HG03439 (cell line): ENCODE measurements around the gene WIPF2.
A peak's percentile ranks its signal among the peaks of the same experiment; 100 is the strongest.

Source experiments
- ATAC-seq: cut with Tn5 transposase; IDR thresholded peaks from one replicate; pipeline ENCODE4 v1.9.1; 2021; ENCODE audit warnings: mild to moderate bottlenecking, moderate library complexity; ENCODE audit not compliant: unreplicated experiment

Gene WIPF2

DNA sequence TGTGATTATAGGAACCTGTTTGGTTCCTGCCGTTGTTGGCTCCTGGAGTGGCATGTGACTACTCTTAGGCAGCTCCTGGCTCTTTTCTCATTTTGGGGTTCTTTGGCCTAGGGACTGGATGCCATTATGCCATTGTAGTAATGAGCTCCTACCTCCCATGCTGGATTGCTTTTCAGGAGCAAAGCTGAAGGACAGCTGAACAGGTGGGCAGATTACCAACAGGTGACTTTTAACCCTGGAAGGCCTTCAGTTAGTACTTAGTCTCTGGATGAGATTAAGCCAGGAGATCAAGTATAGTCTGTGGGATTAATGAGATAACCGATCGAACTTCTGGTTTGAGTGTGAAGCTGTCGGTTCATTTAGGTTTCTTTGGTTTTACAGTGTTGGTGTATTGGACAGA is 25.2 kb downstream of the WIPF2 start:
- ATAC-seq = no peak

DNA sequence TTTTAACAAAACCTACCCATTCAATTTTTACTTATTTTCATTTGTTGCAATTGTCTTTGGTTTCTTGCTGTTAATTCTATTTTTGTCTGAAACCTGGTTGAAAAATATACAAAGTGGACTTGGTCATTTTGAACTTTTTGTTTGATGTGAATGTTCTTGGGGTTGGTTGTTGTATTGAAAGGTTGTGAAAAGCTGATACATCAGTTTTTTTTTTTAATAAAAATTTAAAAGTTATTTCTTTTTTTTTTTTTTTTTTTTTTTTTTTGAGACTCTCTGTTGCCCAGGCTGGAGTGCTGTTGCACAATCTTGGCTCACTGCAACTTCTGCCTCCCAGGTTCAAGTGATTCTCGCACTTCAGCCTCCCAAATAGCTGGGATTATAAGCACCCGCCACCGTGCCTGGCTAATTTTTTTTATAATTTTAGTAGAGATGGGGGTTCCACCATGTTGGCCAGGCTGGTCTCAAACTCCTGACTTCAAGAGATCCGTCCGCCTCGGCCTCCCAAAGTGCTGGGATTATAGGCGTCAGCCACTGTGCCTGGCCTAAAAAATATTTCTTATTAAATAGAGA is 28.9 kb downstream of the WIPF2 start:
- ATAC-seq = no peak

DNA sequence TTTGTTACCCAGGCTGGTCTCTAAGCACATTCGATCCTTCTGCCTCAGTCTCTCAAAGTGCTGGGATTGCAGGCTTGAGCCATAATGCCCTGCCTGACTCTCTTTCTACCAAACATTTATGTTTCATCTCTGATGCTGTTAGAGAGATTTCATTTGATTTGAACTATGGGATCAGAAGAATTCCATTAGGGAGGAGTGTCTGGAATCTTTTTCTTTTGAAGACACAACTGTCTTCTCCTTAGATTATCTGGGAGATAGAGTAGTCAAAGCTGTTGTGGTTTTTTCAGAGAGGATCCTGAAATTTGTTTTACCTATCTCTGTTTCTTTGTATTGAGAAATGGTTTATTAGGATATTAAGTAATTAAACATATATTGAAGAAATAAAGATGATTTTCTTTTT is 29.4 kb downstream of the WIPF2 start:
- ATAC-seq = no peak

DNA sequence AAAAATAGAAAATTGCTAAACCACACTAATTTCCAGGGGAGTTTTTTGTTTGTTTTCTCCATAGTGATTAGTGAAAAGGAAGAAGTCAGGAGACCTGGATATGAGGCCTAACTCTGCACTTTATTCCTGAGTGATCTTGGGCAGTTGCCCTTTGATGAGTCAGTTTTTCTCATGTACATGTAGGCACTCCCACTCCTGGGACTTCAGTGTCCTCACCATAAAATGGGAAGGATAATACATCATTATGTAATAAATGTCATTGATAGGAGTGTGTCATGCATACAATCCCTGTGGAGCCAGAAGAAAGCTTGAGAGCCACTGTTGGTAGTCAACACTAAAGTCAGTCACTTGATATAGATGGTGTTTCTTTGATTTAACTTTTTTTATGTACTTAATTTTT is 32.5 kb downstream of the WIPF2 start:
- no peak for ATAC-seq

DNA sequence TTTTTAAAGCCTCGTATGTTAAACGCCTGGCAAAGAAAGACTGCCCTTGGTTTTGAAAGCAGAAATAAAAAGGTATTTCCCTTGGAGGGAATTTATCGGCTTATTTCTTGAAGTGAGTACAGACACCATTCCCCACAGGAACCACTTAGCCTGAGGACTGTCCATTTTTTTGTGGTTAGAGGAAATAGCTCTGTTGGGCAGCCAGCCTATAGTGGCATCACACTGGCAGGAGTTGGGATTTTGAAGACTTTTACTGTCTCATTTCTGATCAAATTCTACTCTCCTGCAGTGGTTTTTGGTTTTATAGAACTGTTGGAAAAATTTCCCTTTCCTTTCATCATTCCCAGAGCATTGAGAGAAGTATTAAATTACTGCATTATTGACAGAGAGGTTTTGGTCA is 34.5 kb downstream of the WIPF2 start:
- ATAC-seq = no peak

DNA sequence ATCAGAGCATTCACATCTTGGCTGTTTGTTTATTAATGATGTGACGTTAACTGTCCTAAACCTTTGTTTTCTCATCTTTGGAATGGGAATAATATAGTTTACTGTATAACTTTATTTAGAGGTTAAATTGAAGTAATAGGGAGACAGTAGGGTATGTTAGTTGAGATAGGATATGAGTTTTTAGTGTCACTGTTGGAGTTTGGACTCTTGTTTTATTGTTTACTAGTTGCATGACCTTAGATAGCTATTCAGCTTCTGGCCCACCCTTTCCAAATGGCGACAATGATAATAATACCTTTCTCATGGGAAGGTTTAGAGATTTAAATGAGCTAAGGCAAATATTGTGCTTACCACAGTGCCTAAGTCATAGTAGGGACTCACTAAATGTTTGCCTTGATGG is 40.4 kb downstream of the WIPF2 start:
- no peak for ATAC-seq

DNA sequence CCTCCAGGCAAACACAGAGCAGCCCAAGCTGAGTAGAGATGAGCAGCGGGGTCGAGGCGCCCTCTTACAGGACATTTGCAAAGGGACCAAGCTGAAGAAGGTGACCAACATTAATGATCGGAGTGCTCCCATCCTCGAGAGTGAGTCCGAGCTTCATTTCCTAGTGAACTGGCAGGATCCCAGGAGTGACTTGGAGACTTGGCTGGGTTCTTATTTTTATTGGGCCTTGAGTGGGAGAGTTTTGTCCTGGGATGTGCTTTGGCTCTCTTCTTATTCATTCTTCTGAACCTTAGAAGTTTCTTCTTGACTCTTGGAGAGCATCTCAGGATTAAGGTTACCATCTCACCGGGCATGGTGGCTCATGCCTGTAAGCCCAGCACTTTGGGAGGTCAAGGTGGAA is 41.4 kb downstream of the WIPF2 start:
- ATAC-seq = no peak

DNA sequence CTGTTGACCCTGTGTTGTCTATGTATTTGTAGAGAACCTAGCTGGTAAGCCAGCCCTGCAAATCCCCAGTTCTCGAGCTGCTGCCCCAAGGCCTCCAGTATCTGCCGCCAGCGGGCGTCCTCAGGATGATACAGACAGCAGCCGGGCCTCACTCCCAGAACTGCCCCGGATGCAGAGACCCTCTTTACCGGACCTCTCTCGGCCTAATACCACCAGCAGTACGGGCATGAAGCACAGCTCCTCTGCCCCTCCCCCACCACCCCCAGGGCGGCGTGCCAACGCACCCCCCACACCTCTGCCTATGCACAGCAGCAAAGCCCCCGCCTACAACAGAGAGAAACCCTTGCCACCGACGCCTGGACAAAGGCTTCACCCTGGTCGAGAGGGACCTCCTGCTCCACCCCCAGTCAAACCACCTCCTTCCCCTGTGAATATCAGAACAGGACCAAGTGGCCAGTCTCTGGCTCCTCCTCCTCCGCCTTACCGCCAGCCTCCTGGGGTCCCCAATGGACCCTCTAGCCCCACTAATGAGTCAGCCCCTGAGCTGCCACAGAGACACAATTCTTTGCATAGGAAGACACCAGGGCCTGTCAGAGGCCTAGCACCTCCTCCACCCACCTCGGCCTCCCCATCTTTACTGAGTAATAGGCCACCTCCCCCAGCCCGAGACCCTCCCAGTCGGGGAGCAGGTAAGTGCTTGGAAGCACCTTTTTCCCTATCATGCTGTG is 45.5 kb downstream of the WIPF2 start:
- ATAC-seq = no peak

DNA sequence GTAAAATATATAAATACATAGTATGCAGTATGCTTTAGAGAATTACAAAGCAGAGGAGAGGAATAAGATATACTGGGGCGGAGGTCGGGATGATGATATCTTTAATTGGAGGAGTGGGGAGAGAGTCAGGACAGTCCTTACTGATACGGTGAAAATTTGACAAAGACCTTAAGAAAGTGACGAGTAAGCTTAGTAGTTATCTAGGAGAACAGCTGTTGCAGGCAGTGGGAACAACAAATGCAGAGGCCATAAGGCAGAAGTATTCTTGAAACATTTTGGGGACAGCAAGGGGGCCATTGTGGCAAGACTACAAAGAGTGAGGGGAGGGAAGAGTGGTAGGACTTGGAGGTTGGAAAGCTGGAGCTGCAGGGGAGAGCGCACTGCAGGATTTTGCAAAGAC is 46.2 kb downstream of the WIPF2 start:
- ATAC-seq = no peak

DNA sequence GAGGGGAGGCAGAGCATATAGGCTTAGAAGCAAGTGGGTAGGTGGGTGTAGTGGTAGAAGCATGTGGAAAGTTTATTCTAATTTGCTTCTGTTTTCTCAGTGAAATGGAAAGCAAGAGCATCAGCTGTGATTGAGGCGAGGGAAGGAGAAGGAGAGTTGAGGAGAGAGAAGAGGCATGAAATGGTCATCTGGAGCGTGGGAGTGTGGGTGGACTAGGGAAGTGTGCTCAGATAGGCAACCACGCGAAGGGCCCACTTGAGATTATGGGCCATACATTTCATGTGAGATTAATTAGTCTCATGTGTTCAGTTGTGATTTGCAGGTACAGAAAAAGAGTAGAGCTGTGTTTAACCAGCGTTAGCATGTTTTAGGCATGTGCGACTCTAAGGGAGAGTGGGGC is 47.8 kb downstream of the WIPF2 start:
- ATAC-seq = no peak

DNA sequence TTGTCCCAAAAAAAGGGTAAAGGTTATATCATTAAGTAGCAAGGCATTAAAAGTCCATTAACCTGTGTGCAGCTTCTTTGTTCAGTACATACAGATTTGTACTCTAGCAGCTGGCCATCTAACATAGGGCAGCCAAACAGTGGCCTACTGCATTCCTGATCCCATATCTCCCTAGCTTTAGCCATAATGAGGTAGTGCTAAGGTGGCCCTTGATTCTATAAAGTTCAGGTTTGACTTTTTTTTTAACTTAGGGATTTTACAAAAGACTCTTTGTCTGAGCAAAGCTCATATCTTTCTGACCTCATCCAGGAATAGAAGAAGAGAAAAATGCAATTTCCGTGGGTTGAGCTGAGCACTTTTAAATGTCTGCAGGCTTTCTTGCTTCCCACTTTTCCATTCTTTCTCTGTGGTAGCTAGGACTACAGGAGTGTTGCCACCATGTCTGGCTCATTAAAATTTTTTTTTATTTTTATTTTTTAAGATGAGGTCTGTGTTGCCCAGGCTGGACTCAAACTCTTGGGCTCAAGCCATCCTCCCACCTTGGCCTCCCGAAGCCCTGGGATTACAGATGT is 49.1 kb downstream of the WIPF2 start:
- no peak for ATAC-seq

DNA sequence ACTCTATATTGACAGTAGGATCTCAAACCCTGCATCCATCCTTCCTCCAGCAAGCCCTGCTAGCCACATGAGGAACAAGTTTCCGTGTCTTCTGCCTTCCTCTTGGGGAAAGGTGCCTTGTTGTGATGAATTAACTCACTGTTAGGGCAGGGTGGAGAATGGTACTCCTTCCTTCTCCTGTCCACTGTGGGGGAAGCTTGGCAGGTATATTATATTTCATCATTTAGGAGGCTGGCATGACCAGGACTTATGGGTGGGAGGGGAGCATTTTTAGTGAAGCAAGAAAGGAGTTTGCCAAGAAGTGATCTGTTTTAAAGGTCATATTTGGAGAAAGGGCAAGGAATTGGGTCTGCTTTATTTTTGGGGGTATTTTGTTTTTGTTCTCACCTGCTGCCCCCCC is 59.3 kb downstream of the WIPF2 start:
- ATAC-seq = no peak

DNA sequence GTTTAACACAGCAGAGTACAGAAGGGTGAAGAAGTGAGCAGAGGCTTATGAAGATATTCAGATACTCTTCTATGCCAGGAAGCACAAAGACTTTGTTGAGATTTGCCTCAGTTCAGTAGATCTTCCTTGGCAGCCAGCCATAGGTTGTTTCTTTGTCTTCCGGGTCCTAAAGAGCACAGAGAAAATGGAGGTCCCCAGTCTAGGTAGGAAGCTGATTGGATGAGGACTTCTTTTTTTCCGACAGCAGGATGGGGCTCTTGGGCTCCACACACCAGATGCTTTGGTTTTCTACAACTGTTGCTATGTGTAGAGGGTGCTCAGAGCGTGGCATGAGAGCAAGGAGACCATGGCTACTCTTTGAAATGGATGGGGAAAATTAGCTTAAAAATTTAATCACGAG is 60.3 kb downstream of the WIPF2 start:
- no peak for ATAC-seq

DNA sequence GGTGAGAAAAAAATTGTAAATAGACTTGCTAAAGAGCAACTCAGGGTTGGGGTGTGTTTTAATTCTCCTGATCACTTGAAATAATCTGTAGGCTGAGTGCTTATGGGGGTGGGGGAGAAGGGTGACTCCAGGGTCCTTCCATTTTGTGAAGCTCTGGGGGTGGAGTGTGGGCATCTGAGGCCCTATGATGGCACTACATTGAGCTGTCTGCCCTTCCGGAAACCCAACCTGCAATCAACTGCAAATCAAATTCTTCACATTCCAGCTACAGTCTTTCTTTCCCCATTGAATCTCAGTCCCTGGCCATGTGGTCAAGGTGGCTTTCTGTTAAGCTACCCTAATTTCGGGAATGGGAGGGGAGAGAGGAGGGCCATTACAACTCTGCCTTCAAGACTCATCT is 62.6 kb downstream of the WIPF2 start:
- no peak for ATAC-seq

DNA sequence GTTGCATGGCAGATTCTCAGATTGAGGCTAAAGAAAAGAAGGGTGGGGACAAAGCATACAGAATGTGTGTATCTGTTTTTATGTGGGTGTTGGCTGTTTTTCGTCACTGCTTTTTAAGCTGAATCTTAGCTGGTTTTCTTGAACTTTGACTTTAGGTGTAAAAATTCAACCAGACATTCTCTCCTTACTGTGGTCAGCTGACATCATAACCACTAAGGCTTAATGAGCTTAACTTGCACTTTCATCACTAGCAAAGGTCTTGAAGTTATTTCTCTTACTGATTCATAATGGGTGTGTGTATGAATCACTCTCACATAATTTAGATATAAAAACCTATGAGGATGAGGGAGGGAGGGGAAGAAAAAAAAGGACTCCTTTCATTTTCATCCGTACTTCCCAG is 64.6 kb downstream of the WIPF2 start:
- no peak for ATAC-seq

DNA sequence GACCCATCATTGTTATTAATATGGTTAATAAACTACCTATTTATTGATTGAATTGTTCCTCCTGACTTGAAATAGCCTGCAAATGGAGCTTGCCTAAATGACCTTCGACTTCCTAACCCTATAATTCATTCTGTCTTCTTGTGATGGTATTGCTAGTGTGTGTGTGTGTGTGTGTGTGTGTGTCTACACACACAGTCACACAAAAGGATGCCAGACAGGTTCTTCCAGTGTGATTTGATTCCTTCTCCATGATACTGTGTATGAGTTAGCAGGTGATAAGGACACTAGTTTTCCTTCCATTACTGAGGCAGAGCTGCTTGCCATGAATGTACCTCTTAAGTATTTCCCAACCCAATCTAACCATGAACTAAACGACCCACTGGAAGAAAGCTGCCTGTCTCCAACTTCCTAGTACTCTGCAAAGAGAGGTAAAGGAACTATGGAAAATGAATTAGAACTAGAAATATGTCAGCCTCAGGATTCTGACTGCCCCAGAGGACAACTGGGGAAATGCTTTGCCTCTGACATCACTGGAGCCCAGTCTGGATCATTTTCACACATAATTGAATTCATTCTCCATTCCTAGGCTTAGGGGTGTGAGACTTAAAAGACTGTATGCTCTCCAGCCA is 65.1 kb downstream of the WIPF2 start:
- no peak for ATAC-seq

DNA sequence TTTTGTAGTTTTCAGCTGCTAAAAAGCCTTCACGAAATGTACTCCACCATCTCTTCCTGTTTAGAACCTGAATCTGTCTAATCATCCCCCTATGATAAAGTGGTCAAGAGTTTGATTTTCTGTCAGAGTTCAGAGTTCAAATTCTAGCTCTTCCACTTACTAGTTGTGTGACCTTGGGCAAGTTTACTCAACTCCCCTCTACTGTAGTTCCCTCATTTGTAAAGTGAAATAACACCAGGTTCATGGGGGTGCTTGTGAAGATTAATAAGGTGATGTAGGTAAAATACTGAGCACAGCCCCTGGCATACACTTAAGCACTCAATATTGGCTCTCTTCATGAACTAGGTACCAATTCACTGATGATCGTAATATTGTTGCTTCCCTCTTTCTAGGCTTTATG is 67.4 kb downstream of the WIPF2 start:
- ATAC-seq = no peak

DNA sequence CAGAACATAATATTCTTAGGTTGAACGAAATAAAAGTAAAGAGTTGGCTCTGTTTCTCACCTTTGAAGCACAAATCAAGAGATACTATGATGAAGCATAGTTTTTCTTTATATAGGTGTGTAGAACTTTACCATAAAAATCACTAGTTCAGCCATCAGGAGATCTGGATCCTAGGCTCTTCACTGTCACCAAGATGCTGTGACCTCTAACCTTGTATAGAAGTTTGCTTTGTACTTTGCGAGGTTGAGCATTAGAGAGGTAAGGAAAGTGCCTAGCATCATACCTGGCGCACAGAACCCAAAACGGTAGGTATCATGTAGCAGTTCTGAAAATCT is 68.0 kb downstream of the WIPF2 start:
- no peak for ATAC-seq

DNA sequence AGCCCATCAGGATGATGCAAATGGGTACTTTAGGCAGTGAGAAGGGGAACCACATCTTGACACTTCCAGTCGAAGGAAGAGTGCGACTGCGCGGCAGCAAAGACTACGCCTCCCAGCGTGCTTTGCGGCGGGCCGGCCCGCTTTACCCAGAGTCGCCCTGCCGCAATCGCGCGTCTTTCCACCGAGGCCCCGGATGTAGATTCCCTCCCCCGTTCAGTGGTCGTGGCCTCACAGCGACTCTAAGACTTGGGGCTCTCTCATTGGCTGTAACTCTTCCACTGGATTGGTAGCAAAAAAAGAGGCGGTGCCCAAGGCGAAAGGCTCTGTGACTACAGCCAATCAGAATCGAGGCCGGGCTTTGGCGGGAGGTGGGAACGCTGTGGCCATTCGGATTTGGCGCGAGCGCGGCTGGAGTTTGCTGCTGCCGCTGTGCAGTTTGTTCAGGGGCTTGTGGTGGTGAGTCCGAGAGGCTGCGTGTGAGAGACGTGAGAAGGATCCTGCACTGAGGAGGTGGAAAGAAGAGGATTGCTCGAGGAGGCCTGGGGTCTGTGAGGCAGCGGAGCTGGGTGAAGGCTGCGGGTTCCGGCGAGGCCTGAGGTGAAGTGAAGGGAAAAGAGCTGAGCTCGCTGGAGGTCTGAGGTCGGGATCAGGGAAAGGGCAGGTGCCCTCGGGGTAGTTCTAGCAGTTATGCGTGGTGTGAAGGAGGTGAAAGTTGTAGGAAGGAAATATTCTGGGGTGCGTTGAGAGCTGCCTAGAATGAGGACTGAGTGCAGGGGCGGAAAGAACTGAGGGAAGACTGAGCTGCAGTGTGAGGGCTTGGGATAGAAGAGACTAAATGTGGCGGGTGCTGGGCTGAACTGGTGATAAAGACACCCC is 68.6 kb downstream of the WIPF2 start, which contains the start of gene CDC6:
CDC6 (plus strand) TSS at position 386 of the 876 bp plus-strand sequence. CDS start 1,542 bp downstream, outside the sequence.
- peak; percentile 90 for ATAC-seq

DNA sequence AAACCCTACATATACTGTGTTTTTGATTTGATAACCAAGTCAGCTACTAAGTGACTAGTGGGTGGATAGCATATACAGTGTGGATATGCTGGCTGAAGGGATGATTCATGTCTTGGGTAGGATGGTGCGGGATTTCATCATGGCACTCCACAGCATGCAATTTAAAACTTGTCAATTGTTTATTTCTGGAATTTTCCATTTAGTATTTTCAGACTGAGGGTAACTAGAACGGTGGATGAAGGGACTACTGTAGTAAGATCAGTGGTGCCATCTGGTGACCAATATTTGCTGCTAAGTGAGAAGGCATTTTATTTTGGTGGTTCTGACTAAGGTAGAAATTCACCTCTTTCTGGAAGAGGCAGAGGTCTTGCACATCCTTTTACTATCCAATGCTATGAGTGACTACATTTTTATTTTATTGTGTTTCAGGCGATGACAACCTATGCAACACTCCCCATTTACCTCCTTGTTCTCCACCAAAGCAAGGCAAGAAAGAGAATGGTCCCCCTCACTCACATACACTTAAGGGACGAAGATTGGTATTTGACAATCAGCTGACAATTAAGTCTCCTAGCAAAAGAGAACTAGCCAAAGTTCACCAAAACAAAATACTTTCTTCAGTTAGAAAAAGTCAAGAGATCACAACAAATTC is 71.7 kb downstream of the WIPF2 start:
- no peak for ATAC-seq

DNA sequence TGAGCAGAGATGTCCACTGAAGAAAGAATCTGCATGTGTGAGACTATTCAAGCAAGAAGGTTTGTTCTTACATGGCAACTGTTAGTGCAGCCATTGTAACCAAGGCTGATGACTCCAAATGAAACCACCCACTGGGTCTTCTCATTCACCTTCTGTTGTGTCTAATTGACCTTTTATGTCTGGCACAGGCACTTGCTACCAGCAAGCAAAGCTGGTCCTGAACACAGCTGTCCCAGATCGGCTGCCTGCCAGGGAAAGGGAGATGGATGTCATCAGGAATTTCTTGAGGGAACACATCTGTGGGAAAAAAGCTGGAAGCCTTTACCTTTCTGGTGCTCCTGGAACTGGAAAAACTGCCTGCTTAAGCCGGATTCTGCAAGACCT is 72.2 kb downstream of the WIPF2 start:
- ATAC-seq = no peak
